Uterus (tissue), 2 donors: Measurements from ENCODE around the gene TCEA2.

Source experiments
- CTCF ChIP-seq, 4 experiments: fragments of 200-600 bp in 2 of 4; fragments of 450-650 bp in 2 of 4; sonication (generic) in 2 of 4; IDR thresholded peaks; one replicate each; pipeline ENCODE4 v1.5.1; 2016 to 2019; ENCODE audit warnings: antibody characterized with exemption in 4 of 4, mild to moderate bottlenecking in 2 of 4, moderate library complexity in 1 of 4
- POLR2A ChIP-seq, 2 donors: fragments of 450-650 bp; IDR thresholded peaks; one replicate each; pipeline ENCODE4 v1.6.1; 2016; ENCODE audit warnings: antibody characterized with exemption in 2 of 2, mild to moderate bottlenecking in 1 of 2, moderate library complexity in 1 of 2

- TF ChIP-seq CTCF (IDR thresholded peaks at IDR 0.05), result no peak
- TF ChIP-seq POLR2A (IDR thresholded peaks at IDR 0.05), result no peak
These were observed 25.3 kb upstream of the TCEA2 start for GRCh38 chr20:64037498-64038213.
